GM19397 (cell line): ENCODE measurements around the gene S1PR4.
"Not testable (repeated sequence)": the region's sequence is repeated elsewhere in the genome, so short reads cannot be mapped to it uniquely, and the experiment has no call there.

Experiments used
- ATAC-seq: cut with Tn5 transposase; IDR thresholded peaks from one replicate; pipeline ENCODE4 v1.9.1; 2021; ENCODE audit warnings: mild to moderate bottlenecking, moderate library complexity; ENCODE audit not compliant: unreplicated experiment

Gene S1PR4

DNA sequence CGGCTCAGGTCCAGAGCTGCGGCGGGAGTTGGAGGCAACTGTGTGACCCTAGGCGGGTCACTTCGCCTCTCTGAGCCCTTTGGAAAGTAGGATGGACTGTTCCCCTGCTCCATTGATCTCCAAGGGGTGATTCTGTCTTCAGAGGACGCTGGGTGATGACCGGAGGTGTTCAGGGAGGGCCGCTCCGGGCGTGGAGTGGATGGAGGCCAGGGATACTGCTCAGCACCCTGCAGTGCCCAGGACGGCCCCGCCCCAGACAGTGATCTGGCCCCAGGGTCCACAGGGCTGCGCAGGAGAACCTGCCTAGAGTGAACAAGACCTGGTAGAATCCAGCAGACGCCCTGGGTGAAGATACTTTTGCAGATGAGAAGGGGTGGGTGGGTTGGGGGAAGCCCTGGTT is 14.1 kb downstream of the S1PR4 start:
- no peak for ATAC-seq

DNA sequence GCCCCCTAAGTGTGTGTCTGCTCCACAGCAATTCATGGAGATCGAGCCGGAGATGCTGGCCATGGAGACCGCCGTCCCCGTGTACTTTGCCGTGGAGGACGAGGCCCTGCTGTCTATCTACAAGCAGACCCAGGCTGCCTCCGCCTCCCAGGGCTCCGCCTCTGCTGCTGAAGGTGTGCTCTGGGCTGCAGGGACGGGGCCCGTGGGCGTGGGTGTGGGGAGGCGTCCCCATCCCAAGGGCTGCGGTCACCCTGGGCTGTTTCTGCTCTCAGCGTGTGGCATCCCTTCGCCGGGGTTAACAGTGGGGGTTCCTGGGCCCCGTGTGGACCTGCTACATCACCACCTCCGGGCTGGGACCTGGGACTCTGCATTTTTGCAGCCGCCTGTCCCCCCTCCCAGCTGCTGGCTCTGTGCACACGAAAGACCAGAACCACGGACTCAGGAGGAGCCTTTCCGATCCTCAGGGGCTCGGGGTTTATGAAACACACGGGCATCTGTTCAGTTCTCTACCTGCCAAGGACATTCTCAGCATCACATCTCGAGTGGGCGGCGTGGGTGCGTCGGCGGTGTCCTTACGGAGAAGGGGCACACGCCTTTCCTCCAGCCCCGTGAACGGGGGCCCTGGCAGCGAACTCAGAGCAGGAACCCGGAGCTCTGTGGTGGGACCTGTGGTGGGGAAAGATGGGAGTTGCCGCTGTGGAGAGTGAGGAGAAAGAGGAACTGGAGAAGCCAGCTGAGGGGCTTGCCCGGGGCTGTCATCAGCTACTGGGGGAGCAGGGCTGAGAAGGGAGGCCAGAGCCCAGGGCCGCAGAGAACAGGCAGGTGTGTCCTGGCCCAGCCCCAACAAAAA is 14.9 kb downstream of the S1PR4 start:
- ATAC-seq = no peak

GRCh38 chr19:3194106-3195087 is 15.8 kb downstream of the S1PR4 start:
- no peak for ATAC-seq

GRCh38 chr19:3196064-3196932 is 17.7 kb downstream of the S1PR4 start:
- no peak for ATAC-seq

- no peak for ATAC-seq
These were observed 18.3 kb downstream of the S1PR4 start for GRCh38 chr19:3196933-3197205.

DNA sequence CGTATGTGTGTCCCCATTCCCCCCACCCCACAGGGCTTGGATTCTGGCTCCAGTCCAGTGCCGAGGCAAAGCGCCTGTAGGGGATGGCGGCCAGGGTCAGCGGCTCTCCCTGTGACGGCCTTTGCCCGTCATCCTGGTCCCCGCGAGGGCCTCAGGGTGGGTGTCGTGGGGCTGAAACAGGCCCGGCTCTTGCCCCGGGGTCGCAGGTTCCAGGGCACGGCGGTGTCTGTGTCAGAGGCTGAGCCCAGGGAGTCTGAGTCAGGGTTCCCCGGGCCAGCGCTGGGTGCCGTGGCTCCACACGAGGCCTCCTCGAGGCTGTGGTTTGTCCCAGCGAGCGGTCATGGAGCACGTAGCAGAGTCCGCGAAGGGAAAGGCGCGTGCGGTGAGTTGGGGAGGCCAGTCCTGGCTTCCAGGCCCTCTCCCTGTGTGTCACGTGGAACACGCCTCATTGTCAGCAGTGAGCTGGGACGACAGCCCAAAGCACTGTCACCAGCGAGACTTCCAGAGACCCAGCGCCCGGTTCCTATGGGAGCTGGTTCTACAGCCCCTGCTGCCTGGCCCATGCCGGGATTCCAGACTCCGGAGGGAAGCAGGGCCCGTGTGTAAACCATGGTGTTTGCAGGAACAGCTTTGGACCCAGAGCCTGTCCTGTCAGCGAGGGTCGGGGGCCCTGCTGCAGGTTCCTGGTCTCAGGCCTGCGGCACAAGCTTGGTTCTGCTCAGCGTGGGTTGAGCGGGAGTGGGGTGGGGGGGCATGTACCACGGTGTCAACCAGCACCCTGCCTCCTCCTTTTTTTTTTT is 20.5 kb downstream of the S1PR4 start:
- no peak for ATAC-seq

- ATAC-seq = no peak
These were observed 22.6 kb downstream of the S1PR4 start for GRCh38 chr19:3201072-3201700.

DNA sequence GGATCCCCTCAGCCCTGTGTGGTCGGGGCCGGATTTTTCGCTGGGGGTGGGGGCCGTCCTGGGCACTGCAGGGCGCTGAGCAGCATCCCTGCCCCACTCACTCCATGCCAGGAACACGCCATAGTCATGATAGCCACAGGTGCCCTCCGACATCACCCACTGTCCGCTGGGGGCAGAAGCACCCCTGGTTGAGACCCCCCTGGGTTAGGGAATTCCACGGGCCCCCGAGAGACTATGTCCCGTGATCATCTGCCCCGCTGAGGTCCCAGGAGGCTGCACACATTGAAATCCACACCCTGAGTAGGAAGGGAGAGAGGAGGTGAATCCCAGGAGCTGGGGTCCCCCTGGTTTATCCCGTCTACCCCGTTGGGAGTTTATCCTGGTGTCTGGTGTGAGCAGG is 23.3 kb downstream of the S1PR4 start:
- ATAC-seq = no peak

DNA sequence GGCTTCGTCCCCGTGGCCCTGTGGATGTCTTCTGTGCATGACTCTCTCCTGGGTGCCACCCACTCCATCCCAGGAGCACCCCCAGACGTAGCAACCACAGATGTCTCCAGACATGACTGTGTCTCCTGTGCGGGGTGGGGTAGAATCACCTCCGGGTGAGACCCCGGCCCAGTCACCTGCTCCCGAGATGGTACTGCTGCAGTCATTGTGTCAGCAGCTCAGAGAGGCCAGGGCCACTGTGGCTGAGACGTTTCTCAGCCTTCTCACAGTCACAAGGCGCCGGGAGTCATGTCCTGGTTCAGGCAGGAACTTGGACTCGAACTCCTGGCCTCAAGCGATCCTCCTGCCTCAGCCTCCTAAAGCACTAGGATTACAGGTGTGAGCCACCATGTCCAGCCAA is 23.8 kb downstream of the S1PR4 start:
- ATAC-seq = no peak

GRCh38 chr19:3202895-3203294 is 24.3 kb downstream of the S1PR4 start:
- ATAC-seq = not testable (repeated sequence)

DNA sequence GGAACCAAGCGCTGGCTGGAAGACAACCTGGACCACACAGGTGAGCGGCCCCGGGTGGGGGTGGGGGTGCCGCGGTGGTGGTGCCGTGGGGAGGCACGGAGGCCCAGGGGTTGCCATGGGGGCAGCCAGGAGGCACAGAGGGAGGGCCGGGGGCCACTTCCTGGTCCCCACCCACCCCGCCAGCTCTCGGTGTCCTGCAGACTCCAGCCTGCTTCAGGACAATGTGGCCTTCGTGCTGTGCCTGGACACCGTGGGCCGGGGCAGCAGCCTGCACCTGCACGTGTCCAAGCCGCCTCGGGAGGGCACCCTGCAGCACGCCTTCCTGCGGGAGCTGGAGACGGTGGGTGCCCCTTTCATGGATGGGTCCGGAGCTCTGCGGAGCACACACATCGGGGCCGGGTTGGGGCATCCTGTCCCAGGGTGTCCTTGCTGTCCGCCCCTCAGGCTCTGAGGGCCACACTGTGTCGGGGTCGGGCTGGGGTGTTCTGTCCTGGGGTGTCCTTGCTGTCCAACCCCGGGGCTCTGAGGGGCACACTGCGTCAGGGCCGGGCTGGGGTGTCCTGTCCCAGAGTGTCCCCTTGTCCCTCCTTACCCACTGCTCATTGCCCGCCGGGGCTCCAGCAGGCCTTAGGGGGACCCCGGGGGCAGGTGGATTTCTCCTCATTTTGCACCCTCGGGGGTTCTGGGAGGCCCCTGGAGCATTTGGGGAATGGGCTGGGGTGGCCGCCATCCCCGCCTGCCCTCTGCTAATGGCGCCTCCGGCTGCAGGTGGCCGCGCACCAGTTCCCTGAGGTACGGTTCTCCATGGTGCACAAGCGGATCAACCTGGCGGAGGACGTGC is 25.5 kb downstream of the S1PR4 start:
- no peak for ATAC-seq

GRCh38 chr19:3204646-3205275 is 26.2 kb downstream of the S1PR4 start:
- no peak for ATAC-seq

DNA sequence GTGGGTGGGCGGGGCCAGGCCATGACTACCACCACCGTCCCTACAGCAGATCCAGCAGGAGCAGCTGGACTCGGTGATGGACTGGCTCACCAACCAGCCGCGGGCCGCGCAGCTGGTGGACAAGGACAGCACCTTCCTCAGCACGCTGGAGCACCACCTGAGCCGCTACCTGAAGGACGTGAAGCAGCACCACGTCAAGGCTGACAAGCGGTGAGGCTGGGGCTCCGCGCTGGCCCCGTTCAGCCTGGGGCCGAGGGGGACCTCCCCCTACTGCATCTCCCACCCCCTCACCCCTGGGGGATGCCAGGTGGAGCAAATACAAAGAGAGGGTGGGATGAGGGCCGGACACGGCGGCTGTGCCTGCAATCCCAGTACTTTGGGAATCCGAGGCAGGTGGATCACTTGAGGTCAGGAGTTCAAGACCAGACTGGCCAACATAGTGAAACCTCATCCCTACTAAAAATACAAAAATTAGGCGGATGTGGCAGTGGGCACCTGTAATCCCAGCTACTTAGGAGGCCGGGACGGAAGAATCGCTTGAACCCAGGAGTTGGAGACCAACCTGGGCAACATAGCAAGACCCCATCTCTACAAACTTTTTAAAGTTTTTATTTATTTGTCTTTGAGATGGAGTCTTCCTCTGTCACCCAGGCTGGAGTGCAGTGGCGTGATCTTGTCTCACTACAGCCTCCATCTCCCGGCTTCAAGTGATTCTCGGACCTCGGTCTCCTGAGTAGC is 27.8 kb downstream of the S1PR4 start:
- ATAC-seq = no peak

GRCh38 chr19:3207461-3208242 is 29.1 kb downstream of the S1PR4 start:
- ATAC-seq = no peak

DNA sequence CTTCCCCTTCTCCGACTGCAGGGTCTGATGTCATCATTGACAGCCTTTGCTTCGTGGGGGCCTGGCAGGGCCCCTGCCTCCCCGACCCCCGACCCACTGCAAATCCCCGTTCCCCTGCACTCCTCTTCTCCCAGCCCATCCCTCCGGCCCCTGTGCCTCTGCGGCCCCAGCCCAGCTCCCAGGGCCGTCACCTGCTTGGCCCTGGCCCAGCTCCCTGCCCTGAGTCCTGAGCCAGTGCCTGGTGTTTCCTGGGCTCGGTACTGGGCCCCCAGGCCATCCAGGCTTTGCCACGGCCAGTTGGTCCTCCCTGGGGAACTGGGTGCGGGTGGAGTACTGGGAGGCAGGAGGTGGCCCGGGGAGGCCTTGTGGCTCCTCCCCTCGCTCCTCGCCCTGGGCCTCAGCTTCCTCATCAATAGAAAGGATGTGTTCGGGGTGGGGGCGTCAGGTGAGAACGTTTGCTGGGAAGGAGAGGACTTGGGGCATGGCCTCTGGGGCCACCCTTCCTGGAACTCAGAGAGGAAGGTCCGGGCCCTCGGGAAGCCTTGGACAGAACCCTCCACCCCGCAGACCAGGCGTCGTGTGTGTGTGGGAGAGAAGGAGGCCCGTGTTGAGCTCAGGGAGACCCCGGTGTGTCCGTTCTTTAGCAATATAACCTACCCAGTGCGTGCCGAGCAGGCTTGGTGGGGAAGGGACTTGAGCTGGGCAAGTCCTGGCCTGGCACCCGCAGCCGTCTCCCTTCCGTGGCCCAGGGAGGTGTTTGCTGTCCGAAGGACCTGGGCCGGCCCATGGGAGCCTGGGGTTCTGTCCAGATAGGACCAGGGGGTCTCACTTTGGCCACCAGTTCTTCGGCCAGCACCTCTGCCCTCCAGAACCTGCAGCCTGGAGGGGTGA is 30.0 kb downstream of the S1PR4 start:
- no peak for ATAC-seq
